B cell (primary cell): ENCODE data around the gene CTPS1. TPM values are rescaled to one million over a fixed set of nuclear protein-coding genes. Genes with fewer than 3 reads are reported as not detected.

Experiments
- ATAC-seq: fragments of 200-7000 bp; cut with Tn5 transposase; one replicate; pipeline ENCODE4 v1.10.0; 2021; ENCODE audit warnings: low read depth, mild to moderate bottlenecking, moderate number of reproducible peaks, moderate library complexity
- CTCF ChIA-PET: fragments of 350-600 bp; sonication (Branson Sonifier 250); formaldehyde crosslinking; loops from one replicate; lab custom pipeline; 2021; ENCODE audit warnings: antibody characterized with exemption, inconsistent platforms; lab: Charles Lee
- POLR2A ChIA-PET: fragments of 350-600 bp; sonication (Branson Sonifier 250); formaldehyde crosslinking; loops from one replicate; lab custom pipeline; 2021; ENCODE audit warnings: antibody characterized with exemption; lab: Charles Lee
- DNase-seq: peaks from one replicate; pipeline ENCODE4 v3.0.0; 2013
- H2AFZ ChIP-seq: 2 replicates; pipeline ENCODE4 v1.6.1; 2012; ENCODE audit warnings: mild to moderate bottlenecking, low read depth, low read length; ENCODE audit not compliant: insufficient read depth, poor library complexity, severe bottlenecking
- H3K27ac ChIP-seq, 2 donors: 1 replicate in 1 of 2; 2 replicates in 1 of 2; pipeline ENCODE4 v1.5.1; 2012 to 2013; ENCODE audit warnings: low read length in 2 of 2, mild to moderate bottlenecking in 2 of 2, moderate library complexity in 1 of 2
- H3K27me3 ChIP-seq, 4 experiments: fragments of 200-600 bp in 1 of 4; sonication (generic) in 1 of 4; replicated peaks in 1 of 4; 1 replicate in 2 of 4; 2 replicates in 2 of 4; pipeline versions ENCODE4 v1.6.1 to v1.7.0; 2013 to 2016; ENCODE audit warnings: low read length in 3 of 4, mild to moderate bottlenecking in 2 of 4, mixed read lengths in 1 of 4, moderate library complexity in 1 of 4; ENCODE audit not compliant: insufficient read depth in 4 of 4, control insufficient read depth in 3 of 4; ENCODE audit errors: control extremely low read depth in 1 of 4
- H3K36me3 ChIP-seq, 2 experiments: replicated peaks in 1 of 2; 1 replicate in 1 of 2; 2 replicates in 1 of 2; pipeline versions ENCODE4 v1.6.1 to v1.7.1; 2013; ENCODE audit warnings: low read length in 1 of 2; ENCODE audit not compliant: insufficient read depth in 2 of 2, control insufficient read depth in 1 of 2; ENCODE audit errors: control extremely low read depth in 1 of 2, extremely low read depth in 1 of 2
- H3K4me1 ChIP-seq, 2 donors: fragments of 200-600 bp in 1 of 2; sonication (generic) in 1 of 2; 1 replicate in 1 of 2; 2 replicates in 1 of 2; pipeline versions ENCODE4 v1.5.1 to v1.6.1; 2013 to 2017; ENCODE audit warnings: low read length in 2 of 2; ENCODE audit not compliant: control insufficient read depth in 2 of 2, insufficient read depth in 2 of 2
- H3K4me2 ChIP-seq: replicated peaks from 2 replicates; pipeline ENCODE3; 2012; ENCODE audit warnings: mild to moderate bottlenecking, low read depth, low read length; ENCODE audit not compliant: poor library complexity, severe bottlenecking
- H3K4me3 ChIP-seq, 5 experiments: fragments of 200-600 bp in 1 of 5; sonication (generic) in 1 of 5; 1 replicate in 3 of 5; 2 replicates in 2 of 5; pipeline versions ENCODE4 v1.5.1 to v1.7.0; 2011 to 2016; ENCODE audit warnings: low read length in 4 of 5, mild to moderate bottlenecking in 4 of 5, low read depth in 2 of 5, control low read depth in 1 of 5, moderate library complexity in 1 of 5; ENCODE audit not compliant: insufficient read depth in 1 of 5; ENCODE audit errors: control extremely low read depth in 1 of 5, extremely low read depth in 1 of 5
- H3K79me2 ChIP-seq: fragments of 200-600 bp; sonication (generic); one replicate; pipeline ENCODE4 v1.6.0; 2016; ENCODE audit warnings: low read length; ENCODE audit not compliant: control insufficient read depth, insufficient read depth
- H3K9ac ChIP-seq: fragments of 200-600 bp; sonication (generic); 2 replicates; pipeline ENCODE4 v1.6.1; 2017; ENCODE audit warnings: mild to moderate bottlenecking, low read length, moderate library complexity
- H3K9me3 ChIP-seq, 3 donors: one replicate each; pipeline versions ENCODE4 v1.6.1 to v1.7.1; 2013; ENCODE audit warnings: low read length in 2 of 3; ENCODE audit not compliant: control insufficient read depth in 2 of 3, insufficient read depth in 1 of 3; ENCODE audit errors: control extremely low read depth in 1 of 3
- H4K20me1 ChIP-seq: 2 replicates; pipeline ENCODE4 v1.6.0; 2012; ENCODE audit warnings: mild to moderate bottlenecking, low read length; ENCODE audit not compliant: insufficient read depth, control insufficient read depth, poor library complexity, severe bottlenecking
- H3K27ac Mint-ChIP-seq: one replicate; pipeline ENCODE4 v1.8.0; 2021; ENCODE audit warnings: mixed read lengths
- H3K27me3 Mint-ChIP-seq: one replicate; pipeline ENCODE4 v1.8.0; 2021; ENCODE audit warnings: mixed read lengths
- H3K4me1 Mint-ChIP-seq: one replicate; pipeline ENCODE4 v1.8.0; 2021; ENCODE audit warnings: mixed read lengths
- H3K4me3 Mint-ChIP-seq: one replicate; pipeline ENCODE4 v1.8.0; 2021; ENCODE audit warnings: mixed read lengths
- H3K9me3 Mint-ChIP-seq: one replicate; pipeline ENCODE4 v1.8.0; 2022; ENCODE audit warnings: mixed read lengths; ENCODE audit not compliant: insufficient read depth
- CTCF ChIP-seq: fragments of 200-600 bp; IDR thresholded peaks from one replicate; pipeline ENCODE4 v1.8.0; 2022; ENCODE audit warnings: antibody characterized with exemption, mild to moderate bottlenecking
- EZH2 ChIP-seq: IDR thresholded peaks from 2 replicates; pipeline ENCODE4 v1.6.1; 2012; ENCODE audit warnings: borderline replicate concordance, low read depth, mild to moderate bottlenecking, moderate library complexity, low read length; ENCODE audit not compliant: insufficient read depth, poor library complexity, severe bottlenecking
- WGBS: methylation state at CpG from one replicate; pipeline ENCODE4 v1.1.5; 2013; ENCODE audit warnings: missing lambda C conversion rate; ENCODE audit not compliant: insufficient coverage; 5-methylcytosine and 5-hydroxymethylcytosine counted together
- intact Hi-C: fragments of 100-400 bp; cut with micrococcal nuclease; formaldehyde crosslinking; loops from one replicate; pipeline ENCODE4 v1.10.0; 2022
- polyA plus RNA-seq: library from polyadenylated mRNA; depleted of rRNA; stranded (reverse); fragments of >200 nt; gene quantifications from 2 replicates; pipeline ENCODE4 v1.2.3, GENCODE V29; 2012
- total RNA-seq, 2 donors: library from RNA; stranded (reverse); fragments of 120-200 nt in 1 of 2; gene quantifications; 1 replicate in 1 of 2; 2 replicates in 1 of 2; pipeline versions ENCODE4 v1.2.3 to v1.2.4, GENCODE V29; 2013 to 2022

The CTPS1 gene
- total and polyA plus RNA-seq, 2 donors (not counting 1 experiment from before 2014, with no cell fraction given) = 9.2 to 17.9 TPM

- H2AFZ ChIP-seq = no peak overlapping the region
- Mint-ChIP-seq H3K4me1 (peaks cover 7% of the 10 kb centered on the region), H3K27me3 (no peaks in the 10 kb centered on the region), H3K9me3 (no peaks in the 10 kb centered on the region), H3K4me3 (no peak overlapping the region), H3K27ac (no peak overlapping the region)
- H3K36me3 ChIP-seq = peaks cover under 1 to 28% of the 10 kb centered on the region in 2 experiments
- no peaks in the 10 kb centered on the region for H3K79me2 ChIP-seq
- ChIA-PET POLR2A (no interaction called here), CTCF (no interaction called here)
- H3K4me3 ChIP-seq = no peak overlapping the region
- TF ChIP-seq EZH2 (no peak), CTCF (no peak)
- no peaks in the 10 kb centered on the region for H4K20me1 ChIP-seq
- no peak overlapping the region for H3K4me2 ChIP-seq
- no peaks in the 10 kb centered on the region for H3K27me3 ChIP-seq
- ATAC-seq = no peak
- no peak overlapping the region for H3K9ac ChIP-seq
- 100% methylated on average over 3 of the region's 8 CpGs for WGBS
- H3K4me1 ChIP-seq = peaks cover 7 to 16% of the 10 kb centered on the region in 2 donors
- H3K9me3 ChIP-seq = no peaks in the 10 kb centered on the region
- no peak for DNase-seq
- H3K27ac ChIP-seq = no peak overlapping the region
- intact Hi-C loops = no loop called here
Observed at GRCh38 chr1:41030872-41031616, 51.5 kb downstream of the CTPS1 start.

GRCh38 chr1:41032147-41032546 is 52.7 kb downstream of the CTPS1 start:
- POLR2A ChIA-PET = no interaction called here
- no peak overlapping the region for H3K4me2 ChIP-seq
- Mint-ChIP-seq H3K9me3 (no peaks in the 10 kb centered on the region), H3K4me3 (no peak overlapping the region), H3K27me3 (no peaks in the 10 kb centered on the region), H3K4me1 (no peaks in the 10 kb centered on the region), H3K27ac (no peak overlapping the region)
- ATAC-seq = no peak
- CTCF ChIA-PET = no interaction called here
- no peak for DNase-seq
- TF ChIP-seq CTCF (no peak), EZH2 (no peak)
- H3K79me2 ChIP-seq = no peaks in the 10 kb centered on the region
- WGBS = 14% methylated on average over 1 of the region's 2 CpGs
- no peaks in the 10 kb centered on the region for H4K20me1 ChIP-seq
- H2AFZ ChIP-seq = no peak overlapping the region
- no peak overlapping the region for H3K4me3 ChIP-seq
- H3K9ac ChIP-seq = no peak overlapping the region
- peaks cover 0 to 5% of the 10 kb centered on the region in 2 donors for H3K4me1 ChIP-seq
- H3K27me3 ChIP-seq = no peaks in the 10 kb centered on the region
- no peak overlapping the region for H3K27ac ChIP-seq
- intact Hi-C loops = no loop called here
- H3K36me3 ChIP-seq = peaks cover 0 to 31% of the 10 kb centered on the region in 2 experiments
- no peaks in the 10 kb centered on the region for H3K9me3 ChIP-seq
